H1 (cell line): ENCODE results near the gene CASP12. TPM values are rescaled to one million over a fixed set of nuclear protein-coding genes. Genes with fewer than 3 reads are reported as not detected.

Source experiments
- CTCF ChIA-PET: fragments of 300-600 bp; sonication (Branson Sonifier 250); formaldehyde crosslinking; loops from one replicate; lab custom pipeline; 2021; ENCODE audit not compliant: partially characterized antibody; lab: Charles Lee
- POLR2A ChIA-PET: fragments of 300-600 bp; sonication (Branson Sonifier 250); formaldehyde crosslinking; loops from one replicate; lab custom pipeline; 2021; ENCODE audit warnings: inconsistent platforms; ENCODE audit not compliant: partially characterized antibody; lab: Charles Lee
- DNase-seq, 2 experiments: peaks; one replicate each; pipeline versions ENCODE4 v3.0.0 to v3.0.0-alpha.2; 2010 to 2022; ENCODE audit warnings: low spot score in 2 of 2, low read depth in 1 of 2, mixed read lengths in 1 of 2
- FAIRE-seq: peaks from 2 replicates; lab custom pipeline; 2011; peaks lifted over from hg19 to GRCh38; lab: Jason Lieb, UNC
- H2AFZ ChIP-seq: 2 replicates; pipeline ENCODE4 v1.8.1; 2012; ENCODE audit warnings: low read length, inconsistent platforms
- H2AK5ac ChIP-seq: 2 replicates; pipeline ENCODE4 v1.6.1; 2013; ENCODE audit warnings: low read depth, low read length
- H2BK120ac ChIP-seq: replicated peaks from 2 replicates; pipeline ENCODE3; 2013; ENCODE audit warnings: low read depth, low read length, inconsistent platforms
- H2BK12ac ChIP-seq: 2 replicates; pipeline ENCODE4 v1.6.1; 2013; ENCODE audit warnings: low read depth, low read length
- H2BK15ac ChIP-seq: 2 replicates; pipeline ENCODE4 v1.6.1; 2013; ENCODE audit warnings: low read length
- H2BK20ac ChIP-seq: 2 replicates; pipeline ENCODE4 v1.6.1; 2013; ENCODE audit warnings: low read length
- H2BK5ac ChIP-seq: 2 replicates; pipeline ENCODE4 v1.6.1; 2013; ENCODE audit warnings: low read depth, low read length
- H3K14ac ChIP-seq: 2 replicates; pipeline ENCODE4 v1.6.1; 2013; ENCODE audit warnings: inconsistent platforms; ENCODE audit not compliant: insufficient read length
- H3K18ac ChIP-seq: 2 replicates; pipeline ENCODE4 v1.6.1; 2013; ENCODE audit warnings: low read length; ENCODE audit errors: extremely low read depth
- H3K23ac ChIP-seq: 2 replicates; pipeline ENCODE4 v1.6.1; 2013; ENCODE audit warnings: inconsistent platforms; ENCODE audit not compliant: insufficient read length
- H3K23me2 ChIP-seq: 2 replicates; pipeline ENCODE4 v1.6.1; 2013; ENCODE audit warnings: low read depth, low read length
- H3K27ac ChIP-seq: 2 replicates; pipeline ENCODE4 v1.6.1; 2011; ENCODE audit warnings: low read depth, low read length, inconsistent platforms
- H3K27me3 ChIP-seq, 4 experiments: replicated peaks in 1 of 4; 1 replicate in 1 of 4; 2 replicates in 3 of 4; pipeline versions ENCODE4 v1.6.1 to v1.8.1; 2011 to 2013; ENCODE audit warnings: low read length in 3 of 4, mild to moderate bottlenecking in 3 of 4, inconsistent platforms in 2 of 4, mixed read lengths in 2 of 4, moderate library complexity in 1 of 4; ENCODE audit not compliant: control insufficient read depth in 3 of 4, insufficient read depth in 3 of 4; ENCODE audit errors: extremely low read depth in 1 of 4
- H3K36me3 ChIP-seq, 4 experiments: 2 replicates each; pipeline versions ENCODE4 v1.6.1 to v1.8.1; 2011 to 2013; ENCODE audit warnings: mild to moderate bottlenecking in 4 of 4, low read length in 3 of 4, moderate library complexity in 2 of 4, control low read depth in 1 of 4, inconsistent platforms in 1 of 4; ENCODE audit not compliant: insufficient read depth in 4 of 4, control insufficient read depth in 2 of 4
- H3K4ac ChIP-seq: replicated peaks from 2 replicates; pipeline ENCODE3; 2013; ENCODE audit warnings: low read length, low read depth, mixed read lengths, inconsistent platforms; ENCODE audit not compliant: insufficient read length
- H3K4me1 ChIP-seq, 4 experiments: replicated peaks in 1 of 4; 1 replicate in 1 of 4; 2 replicates in 3 of 4; pipeline versions ENCODE4 v1.6.1 to v1.8.1; 2011 to 2013; ENCODE audit warnings: low read length in 3 of 4, inconsistent platforms in 2 of 4, mixed read lengths in 1 of 4; ENCODE audit not compliant: insufficient read depth in 4 of 4, control insufficient read depth in 3 of 4
- H3K4me2 ChIP-seq, 2 experiments: 2 replicates each; pipeline versions ENCODE4 v1.6.1 to v1.8.1; 2011 to 2013; ENCODE audit warnings: low read depth in 2 of 2, low read length in 2 of 2, control low read depth in 1 of 2, inconsistent platforms in 1 of 2, mild to moderate bottlenecking in 1 of 2; ENCODE audit not compliant: insufficient read depth in 1 of 2
- H3K4me3 ChIP-seq, 4 experiments: fragments of 200-600, 300-600 bp in 1 of 4; sonication (generic), shearing (Covaris generic), sonication (Bioruptor Twin) in 1 of 4; 2 replicates each; pipeline versions ENCODE4 v1.5.1 to v1.8.1; 2011 to 2016; ENCODE audit warnings: low read length in 4 of 4, low read depth in 3 of 4, control low read depth in 2 of 4, inconsistent platforms in 2 of 4, mild to moderate bottlenecking in 2 of 4, mixed read lengths in 1 of 4, moderate library complexity in 1 of 4; ENCODE audit not compliant: insufficient read depth in 2 of 4; ENCODE audit errors: extremely low read depth in 1 of 4
- H3K56ac ChIP-seq: replicated peaks from 2 replicates; pipeline ENCODE3; 2013; ENCODE audit warnings: low read depth, mild to moderate bottlenecking, mixed read lengths, low read length, inconsistent platforms; ENCODE audit not compliant: insufficient read length
- H3K79me1 ChIP-seq: 2 replicates; pipeline ENCODE4 v1.6.1; 2013; ENCODE audit warnings: low read depth, low read length, control low read depth
- H3K79me2 ChIP-seq, 2 experiments: 2 replicates each; pipeline versions ENCODE4 v1.6.1 to v1.8.1; 2012 to 2013; ENCODE audit warnings: low read length in 2 of 2, mild to moderate bottlenecking in 2 of 2, inconsistent platforms in 1 of 2; ENCODE audit not compliant: insufficient read depth in 2 of 2, control insufficient read depth in 1 of 2
- H3K9ac ChIP-seq, 4 experiments: replicated peaks in 1 of 4; 1 replicate in 1 of 4; 2 replicates in 3 of 4; pipeline versions ENCODE4 v1.6.1 to v1.8.1; 2011 to 2013; ENCODE audit warnings: low read depth in 3 of 4, low read length in 3 of 4, control low read depth in 2 of 4, mild to moderate bottlenecking in 2 of 4, moderate library complexity in 2 of 4, inconsistent platforms in 1 of 4; ENCODE audit errors: extremely low read depth in 1 of 4
- H3K9me3 ChIP-seq, 2 experiments: 2 replicates each; pipeline versions ENCODE4 v1.6.1 to v1.8.1; 2012 to 2013; ENCODE audit warnings: mild to moderate bottlenecking in 2 of 2, moderate library complexity in 2 of 2, control low read depth in 1 of 2, inconsistent platforms in 1 of 2, low read depth in 1 of 2, low read length in 1 of 2, mixed read lengths in 1 of 2; ENCODE audit not compliant: insufficient read depth in 2 of 2
- H4K20me1 ChIP-seq, 2 experiments: replicated peaks in 1 of 2; 2 replicates each; pipeline versions ENCODE3 to v1.8.1; 2011 to 2013; ENCODE audit warnings: inconsistent platforms in 2 of 2, low read length in 2 of 2, mild to moderate bottlenecking in 1 of 2; ENCODE audit not compliant: insufficient read depth in 2 of 2, control insufficient read depth in 1 of 2
- H4K5ac ChIP-seq: 2 replicates; pipeline ENCODE4 v1.6.1; 2013; ENCODE audit warnings: low read length, low read depth, mixed read lengths, inconsistent platforms; ENCODE audit not compliant: insufficient read length
- H4K8ac ChIP-seq: 2 replicates; pipeline ENCODE4 v1.8.0; 2013; ENCODE audit warnings: mild to moderate bottlenecking, moderate library complexity, low read length, inconsistent platforms; ENCODE audit not compliant: insufficient read depth; ENCODE audit errors: extremely low read depth
- H4K91ac ChIP-seq: replicated peaks from 2 replicates; pipeline ENCODE3; 2013; ENCODE audit warnings: low read length, mixed read lengths, inconsistent platforms; ENCODE audit not compliant: insufficient read length
- BCL11A ChIP-seq, 2 experiments: IDR thresholded peaks; one replicate each; pipeline ENCODE4 v1.6.1; 2011; ENCODE audit warnings: low read depth in 2 of 2, low read length in 2 of 2, mild to moderate bottlenecking in 2 of 2
- BRCA1 ChIP-seq: IDR thresholded peaks from 2 replicates; pipeline ENCODE4 v1.6.1; 2012; ENCODE audit warnings: low read depth, low read length, improper control_type of control experiment
- CHD1 ChIP-seq: IDR thresholded peaks from 2 replicates; pipeline ENCODE4 v1.6.1; 2012; ENCODE audit warnings: low read depth, low read length, improper control_type of control experiment
- CHD2 ChIP-seq: IDR thresholded peaks from 2 replicates; pipeline ENCODE4 v1.6.1; 2012; ENCODE audit warnings: low read length, improper control_type of control experiment
- EGR1 ChIP-seq: IDR thresholded peaks from 2 replicates; pipeline ENCODE4 v1.6.1; 2011; ENCODE audit warnings: low read depth, low read length, borderline replicate concordance
- KDM1A ChIP-seq: fragments of 200-600, 300-600 bp; sonication (generic); IDR thresholded peaks from 2 replicates; pipeline ENCODE4 v1.7.1; 2016; ENCODE audit warnings: mild to moderate bottlenecking, low read length, borderline replicate concordance
- SRF ChIP-seq: IDR thresholded peaks from 2 replicates; pipeline ENCODE4 v1.6.1; 2011; ENCODE audit warnings: mild to moderate bottlenecking, low read depth, low read length, moderate library complexity
- TBP ChIP-seq: IDR thresholded peaks from 2 replicates; pipeline ENCODE4 v1.6.1; 2011; ENCODE audit warnings: low read depth, low read length, improper control_type of control experiment
- YY1 ChIP-seq: IDR thresholded peaks from 2 replicates; pipeline ENCODE4 v1.6.1; 2011; ENCODE audit warnings: low read depth, mild to moderate bottlenecking, low read length
- ZNF274 ChIP-seq: IDR thresholded peaks from 2 replicates; pipeline ENCODE4 v1.7.0; 2012; ENCODE audit warnings: low read length, borderline replicate concordance; ENCODE audit errors: extremely low read depth
- WGBS, 2 experiments: shearing (Covaris generic) in 1 of 2; methylation state at CpG; one replicate each; pipeline versions ENCODE4 v1.1.6 to v1.1.7; 2013 to 2015; ENCODE audit warnings: low lambda C conversion rate in 2 of 2, mixed read lengths in 2 of 2, inconsistent platforms in 1 of 2, low coverage in 1 of 2, missing lambda C conversion rate in 1 of 2; ENCODE audit not compliant: insufficient replicate concordance in 2 of 2, insufficient coverage in 1 of 2, insufficient read length in 1 of 2; ENCODE audit errors: extremely low coverage in 1 of 2, missing lambda C conversion rate in 1 of 2; 5-methylcytosine and 5-hydroxymethylcytosine counted together
- polyA plus RNA-seq, 7 experiments: library from polyadenylated mRNA; depleted of rRNA in 3 of 7; stranded (reverse) in 5 of 7; unstranded in 2 of 7; fragments of >200 nt in 5 of 7; fragments of 200-250 nt in 2 of 7; gene quantifications; 1 replicate in 5 of 7; 2 replicates in 1 of 7; 4 replicates in 1 of 7; pipeline versions ENCODE4 v1.2.1 to v1.2.3, GENCODE V29; 2011 to 2013; ENCODE audit warnings: missing spikeins in 2 of 7, mixed read lengths in 2 of 7
- total RNA-seq: library from RNA; stranded (reverse); fragmentation: NEBNext Ultra II Directional; extraction: Animal tissue kit (Norgen Biotek cat#: 25700); gene quantifications from 2 replicates; pipeline ENCODE4 v1.2.1, GENCODE V29; 2021
- TF ChIP-seq, protein P1 (sequence below), 3 experiments: IDR thresholded peaks; 1 replicate in 2 of 3; 2 replicates in 1 of 3; pipeline versions ENCODE4 v1.5.1 to v1.6.1; 2011; ENCODE audit warnings: low read length in 3 of 3, mild to moderate bottlenecking in 3 of 3, inconsistent platforms in 2 of 3, low read depth in 1 of 3, moderate library complexity in 1 of 3; ENCODE audit not compliant: insufficient read depth in 1 of 3; ENCODE audit errors: control extremely low read depth in 1 of 3

CASP12 gene
- total and polyA plus RNA-seq, 2 of the 8 experiments (the other 6 are each of a cell fraction or from before 2014, with no cell fraction given): not detected

- Histone ChIP-seq H3K4me2 (no peak overlapping the region), H2BK120ac (no peak overlapping the region), H3K4me3 (no peak overlapping the region), H3K23me2 (no peaks in the 10 kb centered on the region), H3K56ac (no peak overlapping the region), H4K8ac (no peak overlapping the region), H3K23ac (no peak overlapping the region), H2BK20ac (no peak overlapping the region), H3K4ac (no peak overlapping the region), H3K27me3 (no peaks in the 10 kb centered on the region), H4K20me1 (no peaks in the 10 kb centered on the region), H3K14ac (no peak overlapping the region), H3K9me3 (no peaks in the 10 kb centered on the region), H3K27ac (no peak overlapping the region), H3K79me2 (no peaks in the 10 kb centered on the region), H3K9ac (no peak overlapping the region), H3K4me1 (no peaks in the 10 kb centered on the region), H3K18ac (no peak overlapping the region), H3K36me3 (no peaks in the 10 kb centered on the region), H4K5ac (no peak overlapping the region), H2AK5ac (no peak overlapping the region), H3K79me1 (no peaks in the 10 kb centered on the region), H2BK15ac (no peak overlapping the region), H4K91ac (no peak overlapping the region), H2AFZ (no peak overlapping the region), H2BK12ac (no peak overlapping the region), H2BK5ac (no peak overlapping the region)
- CTCF ChIA-PET: interaction anchor here (0.7 to 0.9 kb wide), 2 partner anchors 9 to 37 kb away, joined by 3 read pairs; no protein-coding TSS in a partner anchor
- FAIRE-seq: no peak
- no peak for DNase-seq
- WGBS, 2 experiments: 94% methylated on average over 3 of the region's 4 CpGs; no CpG with 5 or more reads in 1 of the 2 experiments
- POLR2A ChIA-PET: interaction anchor here (0.7 kb wide), 1 partner anchor 1069 kb away, joined by 3 read pairs; no protein-coding TSS in a partner anchor
- TF ChIP-seq ZNF274 (no peak), SRF (no peak), CHD1 (no peak), BCL11A (IDR thresholded peaks at IDR 0.05; ENCODE audit: low read depth in 2 of 2, low read length in 2 of 2) (no peak), YY1 (no peak), TBP (no peak), CHD2 (no peak), EGR1 (no peak), BRCA1 (no peak), KDM1A (no peak)
- TF ChIP-seq, protein P1, sequence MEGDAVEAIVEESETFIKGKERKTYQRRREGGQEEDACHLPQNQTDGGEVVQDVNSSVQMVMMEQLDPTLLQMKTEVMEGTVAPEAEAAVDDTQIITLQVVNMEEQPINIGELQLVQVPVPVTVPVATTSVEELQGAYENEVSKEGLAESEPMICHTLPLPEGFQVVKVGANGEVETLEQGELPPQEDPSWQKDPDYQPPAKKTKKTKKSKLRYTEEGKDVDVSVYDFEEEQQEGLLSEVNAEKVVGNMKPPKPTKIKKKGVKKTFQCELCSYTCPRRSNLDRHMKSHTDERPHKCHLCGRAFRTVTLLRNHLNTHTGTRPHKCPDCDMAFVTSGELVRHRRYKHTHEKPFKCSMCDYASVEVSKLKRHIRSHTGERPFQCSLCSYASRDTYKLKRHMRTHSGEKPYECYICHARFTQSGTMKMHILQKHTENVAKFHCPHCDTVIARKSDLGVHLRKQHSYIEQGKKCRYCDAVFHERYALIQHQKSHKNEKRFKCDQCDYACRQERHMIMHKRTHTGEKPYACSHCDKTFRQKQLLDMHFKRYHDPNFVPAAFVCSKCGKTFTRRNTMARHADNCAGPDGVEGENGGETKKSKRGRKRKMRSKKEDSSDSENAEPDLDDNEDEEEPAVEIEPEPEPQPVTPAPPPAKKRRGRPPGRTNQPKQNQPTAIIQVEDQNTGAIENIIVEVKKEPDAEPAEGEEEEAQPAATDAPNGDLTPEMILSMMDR (IDR thresholded peaks at IDR 0.05; ENCODE audit: control extremely low read depth in 1 of 3, insufficient read depth in 1 of 3, low read depth in 1 of 3, low read length in 3 of 3): no peak
Measured at GRCh38 chr11:104917271-104918112, 19.2 kb upstream of the CASP12 start.
